AG08395 (cell line): Measurements from ENCODE around the gene RAPGEF6.
"Not testable (repeated sequence)": the region's sequence is repeated elsewhere in the genome, so short reads cannot be mapped to it uniquely, and the experiment has no call there.

Source experiments
- DNase-seq: peaks from one replicate; pipeline ENCODE4 v3.0.0; 2012; ENCODE audit warnings: mixed read lengths, low spot score

RAPGEF6 gene

GRCh38 chr5:131634996-131635683 is at the start of gene RAPGEF6:
RAPGEF6 (minus strand) TSS chr5:131635229; CDS start chr5:131635030, 199 bp downstream.
- peak; percentile 96 for DNase-seq

GRCh38 chr5:131684595-131684994 is 49.6 kb upstream of the RAPGEF6 start:
- no peak for DNase-seq

GRCh38 chr5:131684051-131684450 is 49.0 kb upstream of the RAPGEF6 start:
- DNase-seq = no peak

DNA sequence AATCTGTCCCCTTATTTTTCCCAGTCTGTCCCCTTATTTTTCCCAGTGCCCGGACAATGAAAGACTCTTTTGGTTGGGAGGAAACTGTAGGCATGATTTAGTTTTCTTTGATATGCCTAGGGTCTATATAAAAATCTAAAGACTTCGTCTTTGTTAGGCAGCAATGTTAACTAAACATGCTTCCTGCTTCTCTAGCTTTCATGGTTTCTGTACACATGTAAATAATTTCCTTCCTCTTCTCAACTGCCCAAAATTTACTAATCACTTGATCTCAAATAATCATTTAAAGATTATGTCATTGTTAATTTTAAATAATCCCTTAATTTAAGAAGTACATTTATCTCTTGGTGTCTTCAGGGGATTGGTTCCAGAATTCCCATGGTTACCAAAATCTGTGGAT is 47.8 kb upstream of the RAPGEF6 start:
- DNase-seq = no peak

DNA sequence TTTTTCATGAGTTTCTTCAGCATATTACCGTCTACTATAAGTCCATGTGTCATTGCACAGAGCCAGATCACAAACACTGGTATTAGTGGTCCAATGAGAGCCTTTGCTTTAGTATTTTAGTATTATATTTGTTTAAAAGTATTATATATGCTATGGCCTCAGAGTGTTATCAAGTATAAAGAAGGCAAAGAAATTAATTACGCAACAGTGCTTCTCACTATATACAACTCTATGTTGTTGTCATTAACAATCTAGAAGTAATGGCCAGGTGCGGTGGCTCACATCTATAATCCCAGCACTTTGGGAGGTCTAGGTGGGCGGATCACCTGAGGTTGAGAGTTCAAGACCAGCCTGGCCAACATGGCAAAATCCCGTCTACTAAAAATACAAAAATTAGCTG is 47.1 kb upstream of the RAPGEF6 start:
- no peak for DNase-seq

GRCh38 chr5:131679911-131680310 is 44.9 kb upstream of the RAPGEF6 start:
- DNase-seq = peak; percentile 61

DNA sequence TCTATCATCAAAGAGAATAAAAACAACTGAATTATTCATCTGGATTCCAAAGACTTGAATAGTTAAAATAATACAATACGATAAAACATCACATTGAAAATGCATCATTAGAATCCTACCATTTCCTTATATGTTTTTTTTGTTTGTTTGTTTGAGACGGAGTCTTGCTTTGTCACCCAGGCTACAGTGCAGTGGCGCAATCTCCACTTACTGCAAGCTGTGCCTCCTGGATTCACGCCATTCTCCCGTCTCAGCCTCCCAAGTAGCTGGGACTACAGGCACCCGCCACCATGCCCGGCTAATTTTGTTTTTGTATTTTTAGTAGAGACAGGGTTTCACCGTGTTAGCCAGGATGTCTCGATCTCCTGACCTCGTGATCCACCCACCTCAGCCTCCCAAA is 43.2 kb upstream of the RAPGEF6 start:
- DNase-seq = not testable (repeated sequence)

GRCh38 chr5:131677115-131677514 is 42.1 kb upstream of the RAPGEF6 start:
- no peak for DNase-seq

DNA sequence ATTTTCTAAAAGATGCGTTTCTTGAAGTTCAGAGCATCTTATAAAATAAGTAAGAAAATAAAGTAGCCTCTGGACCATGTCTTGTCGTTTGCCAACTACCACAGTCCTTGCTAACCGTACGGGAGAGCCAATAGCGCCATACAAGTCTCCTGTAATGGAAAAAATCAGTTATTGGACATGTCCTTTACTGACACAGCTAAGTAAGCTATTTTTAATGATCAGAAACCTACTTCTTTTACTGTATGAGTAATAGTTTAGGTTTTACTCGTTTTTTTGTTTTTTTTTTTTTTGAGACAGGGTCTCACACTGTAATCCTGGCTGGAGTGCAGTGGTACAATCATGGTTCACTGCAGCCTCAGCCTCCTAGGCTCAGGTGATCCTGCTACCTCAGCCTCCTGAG is 37.7 kb upstream of the RAPGEF6 start:
- DNase-seq = no peak

DNA sequence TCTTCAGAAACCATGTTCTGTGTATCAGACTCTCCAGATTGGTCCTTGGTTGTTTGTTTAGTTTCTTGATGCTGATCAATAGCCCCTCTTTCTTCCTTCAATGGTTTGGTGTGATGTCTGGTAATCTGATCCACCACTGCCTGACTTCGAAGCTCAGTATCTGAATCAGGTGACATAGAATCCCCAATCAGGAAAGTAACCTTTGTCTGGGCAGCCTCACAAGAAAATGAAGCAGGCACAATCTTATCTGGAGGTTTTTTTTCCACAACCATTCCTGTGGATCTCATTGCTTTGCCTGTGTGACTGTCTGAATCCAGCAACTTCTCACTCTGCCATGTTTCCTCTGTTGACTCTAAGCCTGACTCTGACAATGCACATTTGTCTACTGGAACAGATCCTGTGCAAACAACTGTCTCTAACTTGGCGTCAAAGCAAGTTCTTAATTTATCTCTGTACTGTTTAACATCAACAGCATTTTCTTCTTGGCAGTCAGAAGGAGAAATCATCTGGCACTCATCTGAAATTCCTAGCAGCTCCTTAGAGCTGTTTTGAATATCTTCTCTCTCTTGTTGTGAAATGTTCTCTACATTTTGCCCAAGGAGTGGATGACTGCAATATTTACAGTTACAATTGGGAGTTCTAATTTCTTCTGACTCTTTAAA is 37.1 kb upstream of the RAPGEF6 start:
- DNase-seq = peak; percentile 76

DNA sequence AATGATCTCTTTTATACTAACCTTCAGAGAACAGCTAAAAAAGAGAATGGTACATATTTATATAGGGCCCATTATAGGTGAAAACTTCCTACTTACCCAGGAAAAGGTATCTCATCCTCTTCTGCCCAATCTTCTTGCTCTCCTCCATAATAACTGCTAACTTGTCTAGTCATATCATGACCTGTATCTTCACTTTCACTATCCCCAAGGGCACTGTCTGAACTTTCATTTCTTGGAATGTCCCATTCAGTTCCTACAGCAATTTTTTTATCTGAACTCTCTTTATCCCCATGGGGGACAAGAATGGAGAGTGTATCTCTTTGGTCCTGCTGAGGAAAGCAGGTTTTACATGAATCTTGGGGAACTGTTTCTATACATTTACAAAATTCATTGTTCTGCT is 36.4 kb upstream of the RAPGEF6 start:
- DNase-seq = no peak

DNA sequence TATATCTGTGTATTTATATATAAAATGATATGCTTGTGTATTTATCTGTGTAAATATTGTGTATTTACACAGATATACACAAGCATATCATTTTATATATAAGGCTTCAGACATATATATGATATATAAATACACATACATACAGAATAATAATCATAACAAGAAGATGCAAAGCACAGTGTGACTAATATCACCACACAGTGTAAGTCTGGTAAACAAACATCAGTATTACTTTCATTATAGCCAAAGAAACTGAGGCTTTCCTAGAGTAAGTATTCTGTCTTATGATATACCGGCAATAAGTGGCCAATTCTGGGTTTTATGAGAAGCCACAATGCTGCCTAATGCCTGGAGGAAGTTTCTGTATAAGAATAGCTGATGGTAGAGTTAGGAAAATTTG is 29.9 kb upstream of the RAPGEF6 start:
- DNase-seq = no peak

- DNase-seq = no peak
Measured at GRCh38 chr5:131661933-131662332, 26.9 kb upstream of the RAPGEF6 start.

- DNase-seq = no peak
Measured at GRCh38 chr5:131659841-131660240, 24.8 kb upstream of the RAPGEF6 start.

GRCh38 chr5:131659290-131659689 is 24.3 kb upstream of the RAPGEF6 start:
- no peak for DNase-seq

DNA sequence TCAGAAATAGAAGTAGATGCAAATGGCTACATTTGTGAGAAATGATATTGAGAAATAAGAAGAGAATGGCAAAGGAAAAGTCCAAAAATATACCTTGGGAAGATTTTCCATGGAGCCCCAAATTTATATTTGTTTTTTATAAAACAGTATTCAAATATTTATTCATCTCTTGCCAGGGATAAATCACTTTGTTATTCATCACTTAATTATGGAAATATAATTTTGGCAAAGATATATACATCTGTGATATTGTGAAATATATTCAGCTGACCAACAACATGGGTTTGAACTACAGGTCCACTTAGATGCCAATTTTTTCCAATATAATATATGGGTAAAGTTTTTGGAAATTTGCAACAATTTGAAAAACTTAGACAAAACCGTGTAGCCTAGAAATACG is 19.7 kb upstream of the RAPGEF6 start:
- DNase-seq = no peak

- no peak for DNase-seq
Measured at GRCh38 chr5:131654309-131654708, 19.3 kb upstream of the RAPGEF6 start.

DNA sequence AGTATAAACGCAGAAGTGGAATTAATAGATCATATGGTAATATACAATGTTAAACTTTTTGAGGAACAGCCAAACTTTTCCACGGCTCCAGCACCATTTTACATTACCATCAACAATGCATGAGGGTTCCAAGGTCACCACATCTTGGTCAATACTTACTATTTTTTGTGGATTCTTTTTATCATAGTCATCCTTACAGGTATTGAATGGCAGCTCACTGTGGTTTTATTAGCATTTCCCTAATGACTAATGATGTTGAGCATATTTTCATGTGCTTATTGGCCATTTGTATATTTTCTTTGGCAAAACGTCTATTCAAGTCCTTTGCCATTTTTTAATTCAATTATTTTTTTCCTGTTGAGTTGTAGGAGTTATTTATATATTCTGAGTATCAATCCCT is 14.1 kb upstream of the RAPGEF6 start:
- no peak for DNase-seq

DNA sequence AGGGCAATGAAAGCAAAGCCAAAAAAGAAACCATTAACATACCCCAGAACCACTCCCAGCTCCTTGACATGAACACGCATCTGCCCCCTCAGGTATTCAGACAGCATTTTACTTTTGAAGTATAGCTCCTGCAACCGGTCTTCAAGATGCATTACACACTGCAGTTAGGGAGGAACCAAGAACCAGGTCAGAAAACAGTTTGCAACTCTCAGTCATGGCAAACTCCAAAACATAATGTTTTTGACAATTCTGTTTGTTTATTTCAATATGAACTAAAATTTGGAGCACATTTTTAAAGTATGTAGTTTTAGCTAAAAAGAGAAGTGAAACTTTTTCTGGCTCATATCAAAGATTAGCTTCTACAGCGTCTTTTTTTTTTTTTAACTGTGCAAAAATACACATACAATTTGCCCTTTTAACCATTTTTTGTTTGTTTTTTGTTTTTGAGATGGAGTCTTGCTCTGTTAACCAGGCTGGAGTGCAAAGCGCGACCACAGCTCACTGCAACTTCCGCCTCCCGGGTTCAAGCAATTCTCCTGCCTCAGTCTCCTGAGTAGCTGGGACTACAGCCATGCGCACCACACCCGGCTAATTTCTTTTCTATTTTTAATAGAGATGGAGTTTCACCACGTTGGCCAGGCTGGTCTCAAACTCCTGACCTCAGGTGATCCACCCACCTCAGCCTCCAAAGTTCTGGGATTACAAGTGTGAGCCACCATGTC is 12.2 kb upstream of the RAPGEF6 start:
- no peak for DNase-seq

DNA sequence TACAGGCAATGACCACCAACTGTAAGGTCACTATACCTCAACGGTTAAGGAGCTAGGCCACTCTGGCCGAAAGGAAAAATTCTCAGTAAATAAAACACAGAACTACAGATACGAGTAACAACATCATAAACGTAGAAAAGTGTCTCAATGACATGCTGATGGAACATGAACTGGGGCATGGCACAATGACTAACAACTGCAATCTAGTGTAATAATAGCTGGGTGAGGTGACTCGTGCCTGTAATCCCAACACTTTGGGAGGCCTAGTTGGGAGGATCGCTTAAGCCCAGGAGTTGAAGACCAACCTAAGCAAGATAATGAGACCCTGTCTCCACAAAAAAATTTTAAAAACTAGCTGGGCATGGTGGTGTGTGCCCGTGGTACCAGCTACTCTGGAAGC is 9.8 kb upstream of the RAPGEF6 start:
- DNase-seq = no peak

- DNase-seq = no peak
Measured at GRCh38 chr5:131644370-131644769, 9.3 kb upstream of the RAPGEF6 start.

DNA sequence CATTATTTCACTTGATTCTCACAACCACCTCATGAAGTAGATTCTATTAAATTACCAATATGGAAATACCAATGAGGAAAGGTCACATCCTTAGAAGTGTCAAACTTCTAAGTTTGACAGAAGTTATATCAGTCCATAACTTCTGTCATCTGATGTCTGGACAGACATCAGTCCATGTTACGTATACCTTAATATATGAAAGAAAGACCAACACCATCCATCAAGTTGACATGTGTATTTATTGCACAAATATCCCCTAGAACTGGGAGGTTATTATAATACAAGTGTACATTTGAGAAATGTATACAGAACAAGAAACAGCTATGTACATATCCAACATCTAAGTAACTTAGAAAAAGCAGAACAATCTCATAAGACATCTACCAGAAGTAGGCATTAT is 6.5 kb upstream of the RAPGEF6 start:
- DNase-seq = no peak
